GM19035 (cell line): Measurements from ENCODE around the gene DEK.
A peak's percentile ranks its signal among the peaks of the same experiment; 100 is the strongest.
"Not testable (repeated sequence)": the region's sequence is repeated elsewhere in the genome, so short reads cannot be mapped to it uniquely, and the experiment has no call there.

ENCODE experiments used
- ATAC-seq: cut with Tn5 transposase; IDR thresholded peaks from one replicate; pipeline ENCODE4 v1.9.1; 2021; ENCODE audit not compliant: unreplicated experiment

Gene DEK

GRCh38 chr6:18241208-18242038 lies 22.9 kb downstream of the DEK start:
- ATAC-seq: no peak

- ATAC-seq: no peak
Measured at GRCh38 chr6:18240230-18240629, 24.1 kb downstream of the DEK start.

- ATAC-seq: no peak
Measured at GRCh38 chr6:18237167-18237566, 27.2 kb downstream of the DEK start.

- ATAC-seq: no peak
Measured at GRCh38 chr6:18235524-18235923, 28.8 kb downstream of the DEK start.

GRCh38 chr6:18234564-18234963 lies 29.8 kb downstream of the DEK start:
- ATAC-seq: no peak

- not testable (repeated sequence) for ATAC-seq
Measured at GRCh38 chr6:18233770-18234169, 30.6 kb downstream of the DEK start.

GRCh38 chr6:18231856-18232255 lies 32.5 kb downstream of the DEK start:
- not testable (repeated sequence) for ATAC-seq

GRCh38 chr6:18228590-18228989 lies 35.7 kb downstream of the DEK start:
- ATAC-seq: not testable (repeated sequence)

- not testable (repeated sequence) for ATAC-seq
Measured at GRCh38 chr6:18227166-18227565, 37.2 kb downstream of the DEK start.

- not testable (repeated sequence) for ATAC-seq
Measured at GRCh38 chr6:18226451-18227105, 37.8 kb downstream of the DEK start.

- ATAC-seq: no peak
Measured at GRCh38 chr6:18221288-18221615, 43.1 kb downstream of the DEK start.

GRCh38 chr6:18219591-18219990 lies 44.7 kb downstream of the DEK start:
- no peak for ATAC-seq

GRCh38 chr6:18218233-18218632 lies 46.1 kb downstream of the DEK start:
- ATAC-seq: no peak

GRCh38 chr6:18216411-18216810 lies 47.9 kb downstream of the DEK start:
- no peak for ATAC-seq

- ATAC-seq: no peak
Measured at GRCh38 chr6:18215436-18215835, 48.9 kb downstream of the DEK start.

- no peak for ATAC-seq
Measured at GRCh38 chr6:18214003-18214402, 50.3 kb downstream of the DEK start.

GRCh38 chr6:18213439-18213838 lies 50.9 kb downstream of the DEK start:
- ATAC-seq: no peak

- no peak for ATAC-seq
Measured at GRCh38 chr6:18212231-18212630, 52.1 kb downstream of the DEK start.

- ATAC-seq: peak; percentile 97
Measured at GRCh38 chr6:18211338-18211737, 53.0 kb downstream of the DEK start.

GRCh38 chr6:18210707-18211106 lies 53.6 kb downstream of the DEK start:
- no peak for ATAC-seq

- ATAC-seq: no peak
Measured at GRCh38 chr6:18209539-18210197, 54.7 kb downstream of the DEK start.

GRCh38 chr6:18208778-18209177 lies 55.6 kb downstream of the DEK start:
- not testable (repeated sequence) for ATAC-seq
